SJCRH30 (cell line): ENCODE measurements around the gene OPRM1. TPM values are rescaled to one million over a fixed set of nuclear protein-coding genes. Genes with fewer than 3 reads are reported as not detected.

Experiments used
- DNase-seq, 2 experiments: peaks; one replicate each; pipeline ENCODE4 v3.0.0-alpha.2; 2015 to 2020
- H3K27ac ChIP-seq: fragments of 250-450 bp; sonication (Bioruptor Pico); 2 replicates; pipeline ENCODE4 v1.5.1; 2020; ENCODE audit warnings: mild to moderate bottlenecking, moderate library complexity
- H3K27me3 ChIP-seq: fragments of 250-450 bp; sonication (Bioruptor Pico); 2 replicates; pipeline ENCODE4 v1.5.1; 2020; ENCODE audit warnings: mild to moderate bottlenecking, moderate library complexity
- H3K36me3 ChIP-seq: fragments of 250-450 bp; sonication (Bioruptor Pico); 2 replicates; pipeline ENCODE4 v1.5.1; 2020; ENCODE audit warnings: mild to moderate bottlenecking, moderate library complexity
- H3K4me1 ChIP-seq: fragments of 250-450 bp; sonication (Bioruptor Pico); 2 replicates; pipeline ENCODE4 v1.5.1; 2020; ENCODE audit warnings: mild to moderate bottlenecking, moderate library complexity
- H3K4me3 ChIP-seq: fragments of 250-450 bp; sonication (Bioruptor Pico); 2 replicates; pipeline ENCODE4 v1.5.1; 2020; ENCODE audit warnings: mild to moderate bottlenecking, moderate library complexity
- H3K9me3 ChIP-seq: fragments of 250-450 bp; sonication (Bioruptor Pico); replicated peaks from 2 replicates; pipeline ENCODE4 v1.5.1; 2020; ENCODE audit warnings: mild to moderate bottlenecking, moderate library complexity
- total RNA-seq: library from RNA; depleted of rRNA; stranded (reverse); fragments of >200 nt; shearing (Covaris generic); gene quantifications from 2 replicates; pipeline ENCODE4 v1.2.3, GENCODE V29; 2014

Gene OPRM1
- total RNA-seq, 1 experiment from 2014 or later = not detected

GRCh38 chr6:154268486-154268885 is 229.4 kb downstream of the OPRM1 start:
- no peaks in the 10 kb centered on the region for H3K27me3 ChIP-seq
- DNase-seq = no peak
- no peak overlapping the region for H3K4me3 ChIP-seq
- H3K36me3 ChIP-seq = no peaks in the 10 kb centered on the region
- peaks cover 8% of the 10 kb centered on the region; the same call in 1 of the 2 replicates for H3K4me1 ChIP-seq
- no peaks in the 10 kb centered on the region for H3K9me3 ChIP-seq
- H3K27ac ChIP-seq = no peak overlapping the region

GRCh38 chr6:154274168-154274567 is 235.1 kb downstream of the OPRM1 start:
- H3K4me1 ChIP-seq = peaks cover 18% of the 10 kb centered on the region
- DNase-seq = no peak
- H3K36me3 ChIP-seq = no peaks in the 10 kb centered on the region
- peak overlapping the region; percentile 15; the same call in 1 of the 2 replicates for H3K4me3 ChIP-seq
- no peaks in the 10 kb centered on the region for H3K27me3 ChIP-seq
- H3K27ac ChIP-seq = peak overlapping the region; percentile 91
- no peaks in the 10 kb centered on the region for H3K9me3 ChIP-seq

DNA sequence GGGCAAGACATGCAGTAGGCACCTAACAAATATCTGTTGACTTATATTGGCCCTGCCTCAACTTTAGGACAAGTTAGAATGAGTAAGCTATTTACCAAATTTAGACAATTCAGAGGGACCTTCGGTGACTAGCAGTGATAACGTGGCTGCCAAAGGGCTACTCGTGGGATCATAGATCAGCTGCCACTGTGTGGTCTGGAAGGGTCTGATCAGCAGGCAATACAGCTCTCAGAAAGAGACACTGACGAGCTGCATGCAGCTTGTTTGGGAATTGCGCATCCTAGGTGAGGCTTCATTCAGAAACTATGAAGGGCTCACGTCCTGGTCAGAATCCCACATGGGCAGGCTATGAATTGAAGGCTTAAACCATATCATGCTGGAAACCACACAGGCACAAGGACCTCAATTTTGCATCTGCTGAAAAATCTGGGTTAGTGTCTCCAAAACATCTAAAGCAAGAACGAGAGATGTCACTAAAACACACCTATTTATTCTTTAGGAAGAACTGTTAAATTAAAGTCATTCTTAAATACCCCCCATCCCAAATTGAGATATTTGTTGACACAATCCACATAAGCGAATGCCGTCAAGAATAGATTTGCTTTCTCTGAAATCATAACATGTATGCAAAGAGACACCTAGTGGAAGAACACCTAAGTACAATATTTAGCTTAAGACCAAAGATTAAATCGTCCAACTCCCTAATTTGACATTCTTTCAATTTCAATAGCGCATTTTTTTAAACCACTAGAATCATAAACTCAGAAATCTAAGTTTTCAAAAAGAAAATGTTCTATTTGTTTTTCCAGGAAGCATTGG is 238.0 kb downstream of the OPRM1 start:
- Histone ChIP-seq H3K36me3 (no peaks in the 10 kb centered on the region), H3K4me3 (peak overlapping the region; percentile 13), H3K27me3 (no peaks in the 10 kb centered on the region), H3K27ac (no peak overlapping the region), H3K4me1 (peaks cover 17% of the 10 kb centered on the region), H3K9me3 (no peaks in the 10 kb centered on the region)
- DNase-seq = peak in 1 of 2 experiments; percentile 70

DNA sequence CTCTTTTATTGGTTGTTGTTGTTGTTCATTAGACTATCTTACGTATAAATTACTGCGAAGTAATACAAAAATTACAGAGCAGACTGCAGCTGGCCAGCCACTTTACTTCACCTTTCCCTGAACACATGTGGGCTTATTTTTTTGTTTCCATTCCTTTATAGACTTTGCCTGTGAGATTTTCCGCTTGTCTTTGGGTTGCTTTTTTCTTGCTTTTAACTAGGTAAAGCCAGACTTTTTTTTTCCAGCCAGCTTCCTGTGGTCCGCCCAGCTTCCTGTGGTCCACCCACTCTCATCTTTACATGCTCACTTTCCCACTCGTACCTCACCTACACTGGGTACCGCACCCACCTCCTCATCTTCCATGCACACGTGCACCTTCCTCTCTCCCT is 238.6 kb downstream of the OPRM1 start:
- peaks cover 13% of the 10 kb centered on the region; the same call in 1 of the 2 replicates for H3K4me1 ChIP-seq
- no peaks in the 10 kb centered on the region for H3K36me3 ChIP-seq
- DNase-seq = no peak
- H3K4me3 ChIP-seq = peak overlapping the region; percentile 13
- H3K27ac ChIP-seq = no peak overlapping the region
- H3K27me3 ChIP-seq = no peaks in the 10 kb centered on the region
- H3K9me3 ChIP-seq = no peaks in the 10 kb centered on the region

GRCh38 chr6:154280521-154280920 is 241.5 kb downstream of the OPRM1 start:
- no peak overlapping the region for H3K27ac ChIP-seq
- H3K27me3 ChIP-seq = no peaks in the 10 kb centered on the region
- no peaks in the 10 kb centered on the region for H3K36me3 ChIP-seq
- H3K4me3 ChIP-seq = no peak overlapping the region
- peaks cover 3% of the 10 kb centered on the region; the same call in 1 of the 2 replicates for H3K4me1 ChIP-seq
- no peak for DNase-seq
- H3K9me3 ChIP-seq = no peaks in the 10 kb centered on the region

DNA sequence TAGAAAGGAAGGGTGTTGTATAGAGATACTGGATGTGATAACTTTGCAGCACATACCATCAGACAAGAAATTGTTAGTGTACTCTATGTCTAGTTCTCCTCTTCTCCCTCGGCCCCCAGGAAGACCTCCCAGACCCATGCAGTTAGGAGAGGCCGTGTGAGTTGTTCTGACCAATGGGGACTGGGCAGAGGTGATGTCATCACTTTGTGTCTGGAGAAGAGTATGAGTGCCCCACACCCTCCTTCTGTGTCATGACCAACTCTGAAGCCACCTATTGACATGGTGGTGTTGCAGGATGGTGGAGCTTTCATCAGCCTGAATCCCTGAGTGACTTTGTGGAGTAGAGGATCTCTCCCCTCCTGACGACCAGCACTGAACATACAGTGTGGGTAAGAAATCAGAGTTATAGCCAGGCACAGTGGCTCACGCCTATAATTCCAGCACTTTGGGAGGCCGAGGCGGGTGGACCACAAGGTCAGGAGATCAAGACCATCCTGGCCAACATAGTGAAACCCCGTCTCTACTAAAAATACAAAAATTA is 245.3 kb downstream of the OPRM1 start:
- no peak for DNase-seq
- no peak overlapping the region for H3K4me3 ChIP-seq
- no peaks in the 10 kb centered on the region for H3K9me3 ChIP-seq
- H3K36me3 ChIP-seq = no peaks in the 10 kb centered on the region
- no peak overlapping the region for H3K27ac ChIP-seq
- H3K4me1 ChIP-seq = no peaks in the 10 kb centered on the region; the same call in 1 of the 2 replicates
- H3K27me3 ChIP-seq = no peaks in the 10 kb centered on the region

DNA sequence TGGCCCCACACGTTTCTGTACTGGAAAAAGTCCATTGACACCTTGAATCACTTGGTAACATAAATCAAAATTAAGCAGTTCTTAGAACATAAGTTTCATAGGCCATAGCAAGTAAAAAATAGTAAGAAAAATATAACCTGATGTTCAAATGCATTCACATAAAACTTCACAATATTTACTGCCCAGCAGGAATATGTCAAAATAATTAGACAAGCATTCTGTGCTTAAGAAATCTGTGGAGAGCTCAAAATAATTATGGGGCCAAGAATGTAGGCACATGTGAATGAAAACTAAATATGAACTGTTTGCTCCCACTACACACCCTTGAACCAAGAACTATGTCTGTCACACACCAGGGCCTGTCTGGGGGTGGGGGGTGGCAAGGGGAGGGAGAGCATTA is 246.8 kb downstream of the OPRM1 start:
- Histone ChIP-seq H3K4me3 (no peak overlapping the region), H3K9me3 (no peaks in the 10 kb centered on the region), H3K27me3 (no peaks in the 10 kb centered on the region), H3K27ac (no peak overlapping the region), H3K4me1 (no peaks in the 10 kb centered on the region; the same call in 1 of the 2 replicates), H3K36me3 (no peaks in the 10 kb centered on the region)
- DNase-seq = no peak

DNA sequence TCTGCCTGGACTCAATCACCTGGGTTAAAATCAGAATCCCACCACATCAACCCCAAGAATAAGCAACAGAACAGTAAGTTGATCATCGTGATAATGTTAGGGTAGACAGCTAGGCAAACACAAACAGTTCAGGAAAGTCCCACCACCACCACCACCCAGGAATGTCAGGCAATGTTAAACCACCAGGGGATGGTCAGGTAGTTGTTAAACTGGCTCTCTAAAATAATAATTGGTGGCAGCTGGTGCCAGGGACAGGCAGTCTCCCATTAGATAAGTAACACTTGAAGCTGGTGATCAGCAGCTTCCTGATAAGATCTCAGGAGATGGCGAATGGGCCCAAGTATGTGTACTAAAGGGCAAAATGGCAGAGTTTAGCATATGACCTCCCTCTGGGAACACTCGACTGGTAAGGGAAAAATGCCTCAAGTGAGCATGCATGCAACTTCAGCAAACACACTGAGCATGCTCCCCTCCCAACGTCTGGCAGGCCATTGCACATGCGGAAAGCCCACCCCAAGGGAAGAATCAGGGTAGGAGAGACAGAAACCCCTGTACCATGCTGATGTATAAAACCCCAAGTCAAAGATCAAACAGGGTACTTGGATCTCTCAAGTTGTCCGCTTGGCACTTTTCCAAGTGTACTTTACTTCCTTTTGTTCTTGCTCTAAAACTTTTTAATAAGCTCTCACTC is 250.9 kb downstream of the OPRM1 start:
- Histone ChIP-seq H3K4me3 (no peak overlapping the region), H3K36me3 (no peaks in the 10 kb centered on the region), H3K27ac (no peak overlapping the region), H3K27me3 (no peaks in the 10 kb centered on the region), H3K4me1 (peaks cover 8% of the 10 kb centered on the region), H3K9me3 (no peaks in the 10 kb centered on the region)
- no peak for DNase-seq

DNA sequence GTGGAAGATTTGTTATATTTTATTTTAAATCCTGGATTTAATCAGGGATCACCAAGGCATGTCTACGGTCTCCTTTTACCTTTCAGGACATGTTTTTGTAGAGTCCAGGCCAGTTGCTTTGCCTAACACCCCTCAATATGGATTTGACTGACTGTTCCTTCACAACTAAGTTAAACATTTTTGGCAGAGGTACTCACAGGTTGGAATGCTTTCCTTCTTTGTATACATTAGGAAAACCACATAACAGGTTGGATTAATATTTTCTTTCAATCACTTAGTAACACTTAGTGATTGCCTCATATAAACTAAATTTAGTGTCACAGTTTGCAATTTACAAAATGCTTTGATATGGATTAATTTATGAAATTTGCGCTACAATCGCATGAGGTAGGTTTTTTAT is 253.0 kb downstream of the OPRM1 start:
- H3K4me1 ChIP-seq = peaks cover 8% of the 10 kb centered on the region
- no peaks in the 10 kb centered on the region for H3K9me3 ChIP-seq
- no peaks in the 10 kb centered on the region for H3K27me3 ChIP-seq
- no peak overlapping the region for H3K4me3 ChIP-seq
- no peak for DNase-seq
- no peaks in the 10 kb centered on the region for H3K36me3 ChIP-seq
- peak overlapping the region; percentile 44; the same call in 1 of the 2 replicates for H3K27ac ChIP-seq

GRCh38 chr6:154292855-154293519 is 253.9 kb downstream of the OPRM1 start:
- H3K4me3 ChIP-seq = peak overlapping the region; percentile 30
- DNase-seq = peak in 1 of 2 experiments; percentile 32
- no peaks in the 10 kb centered on the region for H3K9me3 ChIP-seq
- peaks cover 8% of the 10 kb centered on the region for H3K4me1 ChIP-seq
- H3K27me3 ChIP-seq = no peaks in the 10 kb centered on the region
- H3K27ac ChIP-seq = peak overlapping the region; percentile 44; the same call in 1 of the 2 replicates
- no peaks in the 10 kb centered on the region for H3K36me3 ChIP-seq

DNA sequence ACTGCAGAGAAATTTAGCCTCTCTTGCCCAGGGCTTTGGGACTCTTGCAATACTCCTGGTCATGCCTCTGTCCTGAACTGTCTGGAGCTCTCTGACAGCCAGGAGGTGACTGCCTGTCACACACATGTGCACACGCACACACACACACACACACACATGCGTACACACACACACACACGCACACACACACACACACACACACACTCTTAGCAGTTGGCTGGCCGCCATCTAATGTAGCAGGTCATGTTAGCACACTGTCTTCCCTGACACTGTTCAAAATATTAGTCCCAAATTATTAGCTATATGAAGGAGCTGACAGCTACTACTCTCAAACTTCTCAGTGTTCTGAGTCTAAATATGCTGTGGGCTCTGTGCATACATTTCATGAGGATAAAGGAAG is 256.7 kb downstream of the OPRM1 start:
- Histone ChIP-seq H3K36me3 (no peaks in the 10 kb centered on the region), H3K4me3 (no peak overlapping the region), H3K27ac (no peak overlapping the region), H3K27me3 (no peaks in the 10 kb centered on the region), H3K9me3 (no peaks in the 10 kb centered on the region), H3K4me1 (peaks cover 8% of the 10 kb centered on the region)
- no peak for DNase-seq
